OCI-LY7 (cell line): ENCODE data around the gene CHEK1.

Source experiments
- EZH2phosphoT487 ChIP-seq: fragments of 200-600 bp; sonication (generic); IDR thresholded peaks from 2 replicates; pipeline ENCODE4 v1.6.1; 2018; ENCODE audit warnings: low read depth, borderline replicate concordance, mild to moderate bottlenecking, mixed run types, antibody characterized with exemption, low read length, moderate library complexity, mixed read lengths
- TF ChIP-seq, protein P1 (sequence below): fragments of 200-600 bp; sonication (generic); conservative IDR thresholded peaks from 2 replicates; pipeline ENCODE4 v1.5.1; 2014; ENCODE audit warnings: mild to moderate bottlenecking, antibody characterized with exemption, low read length, moderate library complexity, mixed read lengths

DNA sequence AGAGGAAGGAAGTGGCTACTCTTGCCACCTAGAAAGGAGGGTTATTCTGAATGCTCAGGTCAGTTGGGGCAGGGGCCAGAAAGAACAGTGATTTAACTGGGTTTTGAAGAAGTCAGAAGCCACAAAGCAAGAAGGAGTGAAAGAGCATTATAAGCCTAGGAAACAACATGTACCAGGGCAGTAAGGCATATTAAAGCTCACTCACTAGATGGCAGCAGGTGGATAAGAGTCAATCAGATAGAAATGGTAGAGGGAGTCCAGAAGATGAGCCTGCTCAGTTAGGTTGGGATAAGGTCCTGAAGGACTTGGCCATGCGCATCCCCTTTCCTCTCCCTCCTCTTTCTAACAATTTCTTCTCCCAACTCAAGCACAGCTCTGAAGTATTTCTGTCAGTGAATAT, 99.2 kb downstream of the CHEK1 start:
- TF ChIP-seq, protein P1, sequence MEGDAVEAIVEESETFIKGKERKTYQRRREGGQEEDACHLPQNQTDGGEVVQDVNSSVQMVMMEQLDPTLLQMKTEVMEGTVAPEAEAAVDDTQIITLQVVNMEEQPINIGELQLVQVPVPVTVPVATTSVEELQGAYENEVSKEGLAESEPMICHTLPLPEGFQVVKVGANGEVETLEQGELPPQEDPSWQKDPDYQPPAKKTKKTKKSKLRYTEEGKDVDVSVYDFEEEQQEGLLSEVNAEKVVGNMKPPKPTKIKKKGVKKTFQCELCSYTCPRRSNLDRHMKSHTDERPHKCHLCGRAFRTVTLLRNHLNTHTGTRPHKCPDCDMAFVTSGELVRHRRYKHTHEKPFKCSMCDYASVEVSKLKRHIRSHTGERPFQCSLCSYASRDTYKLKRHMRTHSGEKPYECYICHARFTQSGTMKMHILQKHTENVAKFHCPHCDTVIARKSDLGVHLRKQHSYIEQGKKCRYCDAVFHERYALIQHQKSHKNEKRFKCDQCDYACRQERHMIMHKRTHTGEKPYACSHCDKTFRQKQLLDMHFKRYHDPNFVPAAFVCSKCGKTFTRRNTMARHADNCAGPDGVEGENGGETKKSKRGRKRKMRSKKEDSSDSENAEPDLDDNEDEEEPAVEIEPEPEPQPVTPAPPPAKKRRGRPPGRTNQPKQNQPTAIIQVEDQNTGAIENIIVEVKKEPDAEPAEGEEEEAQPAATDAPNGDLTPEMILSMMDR: peak; percentile 48
- no peak for TF ChIP-seq EZH2phosphoT487
